H1 (cell line): Measurements from ENCODE around the gene RFT1. TPM values are rescaled to one million over a fixed set of nuclear protein-coding genes. Genes with fewer than 3 reads are reported as not detected.

ENCODE experiments used
- CTCF ChIA-PET: fragments of 300-600 bp; sonication (Branson Sonifier 250); formaldehyde crosslinking; loops from one replicate; lab custom pipeline; 2021; ENCODE audit not compliant: partially characterized antibody; lab: Charles Lee
- POLR2A ChIA-PET: fragments of 300-600 bp; sonication (Branson Sonifier 250); formaldehyde crosslinking; loops from one replicate; lab custom pipeline; 2021; ENCODE audit warnings: inconsistent platforms; ENCODE audit not compliant: partially characterized antibody; lab: Charles Lee
- DNase-seq, 2 experiments: peaks; one replicate each; pipeline versions ENCODE4 v3.0.0 to v3.0.0-alpha.2; 2010 to 2022; ENCODE audit warnings: low spot score in 2 of 2, low read depth in 1 of 2, mixed read lengths in 1 of 2
- FAIRE-seq: peaks from 2 replicates; lab custom pipeline; 2011; peaks lifted over from hg19 to GRCh38; lab: Jason Lieb, UNC
- H2AFZ ChIP-seq: 2 replicates; pipeline ENCODE4 v1.8.1; 2012; ENCODE audit warnings: low read length, inconsistent platforms
- H2AK5ac ChIP-seq: 2 replicates; pipeline ENCODE4 v1.6.1; 2013; ENCODE audit warnings: low read depth, low read length
- H2BK120ac ChIP-seq: replicated peaks from 2 replicates; pipeline ENCODE3; 2013; ENCODE audit warnings: low read depth, low read length, inconsistent platforms
- H2BK12ac ChIP-seq: 2 replicates; pipeline ENCODE4 v1.6.1; 2013; ENCODE audit warnings: low read depth, low read length
- H2BK15ac ChIP-seq: 2 replicates; pipeline ENCODE4 v1.6.1; 2013; ENCODE audit warnings: low read length
- H2BK20ac ChIP-seq: 2 replicates; pipeline ENCODE4 v1.6.1; 2013; ENCODE audit warnings: low read length
- H2BK5ac ChIP-seq: 2 replicates; pipeline ENCODE4 v1.6.1; 2013; ENCODE audit warnings: low read depth, low read length
- H3K14ac ChIP-seq: 2 replicates; pipeline ENCODE4 v1.6.1; 2013; ENCODE audit warnings: inconsistent platforms; ENCODE audit not compliant: insufficient read length
- H3K18ac ChIP-seq: 2 replicates; pipeline ENCODE4 v1.6.1; 2013; ENCODE audit warnings: low read length; ENCODE audit errors: extremely low read depth
- H3K23ac ChIP-seq: 2 replicates; pipeline ENCODE4 v1.6.1; 2013; ENCODE audit warnings: inconsistent platforms; ENCODE audit not compliant: insufficient read length
- H3K23me2 ChIP-seq: 2 replicates; pipeline ENCODE4 v1.6.1; 2013; ENCODE audit warnings: low read depth, low read length
- H3K27ac ChIP-seq: 2 replicates; pipeline ENCODE4 v1.6.1; 2011; ENCODE audit warnings: low read depth, low read length, inconsistent platforms
- H3K27me3 ChIP-seq, 4 experiments: replicated peaks in 1 of 4; 1 replicate in 1 of 4; 2 replicates in 3 of 4; pipeline versions ENCODE4 v1.6.1 to v1.8.1; 2011 to 2013; ENCODE audit warnings: low read length in 3 of 4, mild to moderate bottlenecking in 3 of 4, inconsistent platforms in 2 of 4, mixed read lengths in 2 of 4, moderate library complexity in 1 of 4; ENCODE audit not compliant: control insufficient read depth in 3 of 4, insufficient read depth in 3 of 4; ENCODE audit errors: extremely low read depth in 1 of 4
- H3K36me3 ChIP-seq, 4 experiments: 2 replicates each; pipeline versions ENCODE4 v1.6.1 to v1.8.1; 2011 to 2013; ENCODE audit warnings: mild to moderate bottlenecking in 4 of 4, low read length in 3 of 4, moderate library complexity in 2 of 4, control low read depth in 1 of 4, inconsistent platforms in 1 of 4; ENCODE audit not compliant: insufficient read depth in 4 of 4, control insufficient read depth in 2 of 4
- H3K4ac ChIP-seq: replicated peaks from 2 replicates; pipeline ENCODE3; 2013; ENCODE audit warnings: low read length, low read depth, mixed read lengths, inconsistent platforms; ENCODE audit not compliant: insufficient read length
- H3K4me1 ChIP-seq, 4 experiments: replicated peaks in 1 of 4; 1 replicate in 1 of 4; 2 replicates in 3 of 4; pipeline versions ENCODE4 v1.6.1 to v1.8.1; 2011 to 2013; ENCODE audit warnings: low read length in 3 of 4, inconsistent platforms in 2 of 4, mixed read lengths in 1 of 4; ENCODE audit not compliant: insufficient read depth in 4 of 4, control insufficient read depth in 3 of 4
- H3K4me2 ChIP-seq, 2 experiments: 2 replicates each; pipeline versions ENCODE4 v1.6.1 to v1.8.1; 2011 to 2013; ENCODE audit warnings: low read depth in 2 of 2, low read length in 2 of 2, control low read depth in 1 of 2, inconsistent platforms in 1 of 2, mild to moderate bottlenecking in 1 of 2; ENCODE audit not compliant: insufficient read depth in 1 of 2
- H3K4me3 ChIP-seq, 4 experiments: fragments of 200-600, 300-600 bp in 1 of 4; sonication (generic), shearing (Covaris generic), sonication (Bioruptor Twin) in 1 of 4; 2 replicates each; pipeline versions ENCODE4 v1.5.1 to v1.8.1; 2011 to 2016; ENCODE audit warnings: low read length in 4 of 4, low read depth in 3 of 4, control low read depth in 2 of 4, inconsistent platforms in 2 of 4, mild to moderate bottlenecking in 2 of 4, mixed read lengths in 1 of 4, moderate library complexity in 1 of 4; ENCODE audit not compliant: insufficient read depth in 2 of 4; ENCODE audit errors: extremely low read depth in 1 of 4
- H3K56ac ChIP-seq: replicated peaks from 2 replicates; pipeline ENCODE3; 2013; ENCODE audit warnings: low read depth, mild to moderate bottlenecking, mixed read lengths, low read length, inconsistent platforms; ENCODE audit not compliant: insufficient read length
- H3K79me1 ChIP-seq: 2 replicates; pipeline ENCODE4 v1.6.1; 2013; ENCODE audit warnings: low read depth, low read length, control low read depth
- H3K79me2 ChIP-seq, 2 experiments: 2 replicates each; pipeline versions ENCODE4 v1.6.1 to v1.8.1; 2012 to 2013; ENCODE audit warnings: low read length in 2 of 2, mild to moderate bottlenecking in 2 of 2, inconsistent platforms in 1 of 2; ENCODE audit not compliant: insufficient read depth in 2 of 2, control insufficient read depth in 1 of 2
- H3K9ac ChIP-seq, 4 experiments: replicated peaks in 1 of 4; 1 replicate in 1 of 4; 2 replicates in 3 of 4; pipeline versions ENCODE4 v1.6.1 to v1.8.1; 2011 to 2013; ENCODE audit warnings: low read depth in 3 of 4, low read length in 3 of 4, control low read depth in 2 of 4, mild to moderate bottlenecking in 2 of 4, moderate library complexity in 2 of 4, inconsistent platforms in 1 of 4; ENCODE audit errors: extremely low read depth in 1 of 4
- H3K9me3 ChIP-seq, 2 experiments: 2 replicates each; pipeline versions ENCODE4 v1.6.1 to v1.8.1; 2012 to 2013; ENCODE audit warnings: mild to moderate bottlenecking in 2 of 2, moderate library complexity in 2 of 2, control low read depth in 1 of 2, inconsistent platforms in 1 of 2, low read depth in 1 of 2, low read length in 1 of 2, mixed read lengths in 1 of 2; ENCODE audit not compliant: insufficient read depth in 2 of 2
- H4K20me1 ChIP-seq, 2 experiments: replicated peaks in 1 of 2; 2 replicates each; pipeline versions ENCODE3 to v1.8.1; 2011 to 2013; ENCODE audit warnings: inconsistent platforms in 2 of 2, low read length in 2 of 2, mild to moderate bottlenecking in 1 of 2; ENCODE audit not compliant: insufficient read depth in 2 of 2, control insufficient read depth in 1 of 2
- H4K5ac ChIP-seq: 2 replicates; pipeline ENCODE4 v1.6.1; 2013; ENCODE audit warnings: low read length, low read depth, mixed read lengths, inconsistent platforms; ENCODE audit not compliant: insufficient read length
- H4K8ac ChIP-seq: 2 replicates; pipeline ENCODE4 v1.8.0; 2013; ENCODE audit warnings: mild to moderate bottlenecking, moderate library complexity, low read length, inconsistent platforms; ENCODE audit not compliant: insufficient read depth; ENCODE audit errors: extremely low read depth
- H4K91ac ChIP-seq: replicated peaks from 2 replicates; pipeline ENCODE3; 2013; ENCODE audit warnings: low read length, mixed read lengths, inconsistent platforms; ENCODE audit not compliant: insufficient read length
- BCL11A ChIP-seq, 2 experiments: IDR thresholded peaks; one replicate each; pipeline ENCODE4 v1.6.1; 2011; ENCODE audit warnings: low read depth in 2 of 2, low read length in 2 of 2, mild to moderate bottlenecking in 2 of 2
- EP300 ChIP-seq, 2 experiments: IDR thresholded peaks; 1 replicate in 1 of 2; 2 replicates in 1 of 2; pipeline ENCODE4 v1.6.1; 2011 to 2012; ENCODE audit warnings: low read depth in 2 of 2, low read length in 2 of 2, mild to moderate bottlenecking in 2 of 2, borderline replicate concordance in 1 of 2, inconsistent platforms in 1 of 2, moderate library complexity in 1 of 2
- GABPA ChIP-seq: IDR thresholded peaks from 2 replicates; pipeline ENCODE4 v1.6.1; 2011; ENCODE audit warnings: mild to moderate bottlenecking, low read length, moderate library complexity, borderline replicate concordance; ENCODE audit not compliant: insufficient read depth
- HDAC2 ChIP-seq, 2 experiments: fragments of 300-600 bp in 1 of 2; sonication (generic) in 1 of 2; IDR thresholded peaks; 2 replicates each; pipeline ENCODE4 v1.6.1; 2011 to 2012; ENCODE audit warnings: low read depth in 2 of 2, low read length in 2 of 2, mild to moderate bottlenecking in 2 of 2, moderate library complexity in 2 of 2, borderline replicate concordance in 1 of 2, inconsistent platforms in 1 of 2
- SIN3A ChIP-seq, 2 experiments: IDR thresholded peaks in 1 of 2; conservative IDR thresholded peaks in 1 of 2; 2 replicates each; pipeline ENCODE4 v1.6.1; 2011 to 2012; ENCODE audit warnings: low read length in 2 of 2, improper control_type of control experiment in 1 of 2, low read depth in 1 of 2, mild to moderate bottlenecking in 1 of 2
- TBP ChIP-seq: IDR thresholded peaks from 2 replicates; pipeline ENCODE4 v1.6.1; 2011; ENCODE audit warnings: low read depth, low read length, improper control_type of control experiment
- WGBS, 2 experiments: shearing (Covaris generic) in 1 of 2; methylation state at CpG; one replicate each; pipeline versions ENCODE4 v1.1.6 to v1.1.7; 2013 to 2015; ENCODE audit warnings: low lambda C conversion rate in 2 of 2, mixed read lengths in 2 of 2, inconsistent platforms in 1 of 2, low coverage in 1 of 2, missing lambda C conversion rate in 1 of 2; ENCODE audit not compliant: insufficient replicate concordance in 2 of 2, insufficient coverage in 1 of 2, insufficient read length in 1 of 2; ENCODE audit errors: extremely low coverage in 1 of 2, missing lambda C conversion rate in 1 of 2; 5-methylcytosine and 5-hydroxymethylcytosine counted together
- polyA plus RNA-seq, 7 experiments: library from polyadenylated mRNA; depleted of rRNA in 3 of 7; stranded (reverse) in 5 of 7; unstranded in 2 of 7; fragments of >200 nt in 5 of 7; fragments of 200-250 nt in 2 of 7; gene quantifications; 1 replicate in 5 of 7; 2 replicates in 1 of 7; 4 replicates in 1 of 7; pipeline versions ENCODE4 v1.2.1 to v1.2.3, GENCODE V29; 2011 to 2013; ENCODE audit warnings: missing spikeins in 2 of 7, mixed read lengths in 2 of 7
- total RNA-seq: library from RNA; stranded (reverse); fragmentation: NEBNext Ultra II Directional; extraction: Animal tissue kit (Norgen Biotek cat#: 25700); gene quantifications from 2 replicates; pipeline ENCODE4 v1.2.1, GENCODE V29; 2021
- TF ChIP-seq, protein P1 (sequence below): IDR thresholded peaks from 2 replicates; pipeline ENCODE4 v1.6.1; 2012; ENCODE audit warnings: inconsistent platforms
- TF ChIP-seq, protein P2 (sequence below): IDR thresholded peaks from 2 replicates; pipeline ENCODE4 v1.6.1; 2011; ENCODE audit warnings: low read length, improper control_type of control experiment

RFT1 gene
- total and polyA plus RNA-seq, 2 of the 8 experiments (the other 6 are each of a cell fraction or from before 2014, with no cell fraction given): 27.7 to 42.4 TPM

DNA sequence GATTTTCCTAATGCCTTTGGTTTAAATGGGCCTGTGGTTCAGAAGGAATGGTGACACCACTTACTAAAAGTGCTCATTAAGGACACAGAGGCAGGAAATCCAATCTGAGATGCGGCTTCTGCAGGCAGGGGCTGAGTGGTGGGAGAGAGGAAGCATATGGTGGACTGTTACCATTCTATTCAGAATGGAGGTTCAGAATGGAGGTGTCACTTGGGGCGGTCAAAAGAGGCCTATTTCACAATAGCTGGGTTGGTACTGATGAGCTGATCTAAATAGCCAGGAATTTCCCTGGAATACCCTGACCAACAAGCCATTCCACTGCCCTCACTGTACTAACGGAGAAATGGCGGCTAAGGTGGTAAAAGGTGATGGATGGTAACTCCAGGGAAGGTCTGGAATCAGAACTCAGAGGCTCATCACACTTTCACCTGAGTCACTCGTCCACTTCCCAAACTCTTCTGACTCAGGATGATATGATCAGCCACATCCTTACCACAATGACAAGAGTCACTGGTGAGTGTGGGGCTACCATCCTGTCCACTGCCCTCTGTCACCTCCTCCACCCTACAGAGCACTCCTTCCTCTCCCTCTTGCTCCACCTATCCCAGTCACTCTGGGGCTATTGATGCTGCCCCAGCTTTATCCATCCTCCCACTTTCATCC lies 15.7 kb downstream of the RFT1 start:
- H2BK20ac ChIP-seq: no peak overlapping the region
- POLR2A ChIA-PET: interaction anchor here (1.0 to 1.7 kb wide), 5 partner anchors 10 to 110 kb away, joined by 3 to 7 read pairs (median 3); partner anchors contain the start of gene RFT1
- no peak overlapping the region for H3K9ac ChIP-seq
- H3K4me3 ChIP-seq: no peak overlapping the region
- H3K23me2 ChIP-seq: no peaks in the 10 kb centered on the region; the same call in 1 of the 2 replicates
- no peaks in the 10 kb centered on the region for H3K27me3 ChIP-seq
- no peaks in the 10 kb centered on the region for H3K79me1 ChIP-seq
- no peak overlapping the region for H2AK5ac ChIP-seq
- DNase-seq: no peak
- no peak for FAIRE-seq
- CTCF ChIA-PET: interaction anchor here (0.7 to 7.3 kb wide), 43 partner anchors 8 to 1696 kb away, joined by 3 to 122 read pairs (median 5); partner anchors contain the start of genes PRKCD and RFT1
- H3K36me3 ChIP-seq: peaks cover 3 to 25% (median 16%) of the 10 kb centered on the region in 4 experiments
- H3K18ac ChIP-seq: no peak overlapping the region
- no peak overlapping the region for H2BK15ac ChIP-seq
- H2BK120ac ChIP-seq: no peak overlapping the region
- no peak overlapping the region for H3K4me2 ChIP-seq
- TF ChIP-seq EP300 (IDR thresholded peaks at IDR 0.05; ENCODE audit: borderline replicate concordance in 1 of 2, low read depth in 2 of 2, low read length in 2 of 2) (no peak), TBP (no peak), BCL11A (IDR thresholded peaks at IDR 0.05; ENCODE audit: low read depth in 2 of 2, low read length in 2 of 2) (no peak), GABPA (no peak), SIN3A (conservative IDR thresholded peaks at IDR 0.05 in 1 of 2, IDR thresholded peaks at IDR 0.05 in 1 of 2; ENCODE audit: low read depth in 1 of 2, low read length in 2 of 2) (no peak), HDAC2 (IDR thresholded peaks at IDR 0.05; ENCODE audit: borderline replicate concordance in 1 of 2, low read depth in 2 of 2, low read length in 2 of 2) (no peak)
- TF ChIP-seq, protein P1, sequence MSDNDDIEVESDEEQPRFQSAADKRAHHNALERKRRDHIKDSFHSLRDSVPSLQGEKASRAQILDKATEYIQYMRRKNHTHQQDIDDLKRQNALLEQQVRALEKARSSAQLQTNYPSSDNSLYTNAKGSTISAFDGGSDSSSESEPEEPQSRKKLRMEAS: no peak
- TF ChIP-seq, protein P2, sequence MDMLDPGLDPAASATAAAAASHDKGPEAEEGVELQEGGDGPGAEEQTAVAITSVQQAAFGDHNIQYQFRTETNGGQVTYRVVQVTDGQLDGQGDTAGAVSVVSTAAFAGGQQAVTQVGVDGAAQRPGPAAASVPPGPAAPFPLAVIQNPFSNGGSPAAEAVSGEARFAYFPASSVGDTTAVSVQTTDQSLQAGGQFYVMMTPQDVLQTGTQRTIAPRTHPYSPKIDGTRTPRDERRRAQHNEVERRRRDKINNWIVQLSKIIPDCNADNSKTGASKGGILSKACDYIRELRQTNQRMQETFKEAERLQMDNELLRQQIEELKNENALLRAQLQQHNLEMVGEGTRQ: no peak
- H4K91ac ChIP-seq: no peak overlapping the region
- H3K23ac ChIP-seq: no peak overlapping the region
- H3K4ac ChIP-seq: no peak overlapping the region
- no peak overlapping the region for H3K56ac ChIP-seq
- no peak overlapping the region for H2BK12ac ChIP-seq
- H4K5ac ChIP-seq: no peak overlapping the region
- 90% methylated on average over 5 of the region's 5 CpGs; no CpG with 5 or more reads in 1 of the 2 experiments for WGBS, 2 experiments
- H3K27ac ChIP-seq: no peak overlapping the region
- no peaks in the 10 kb centered on the region for H3K4me1 ChIP-seq
- no peaks in the 10 kb centered on the region for H3K9me3 ChIP-seq
- H2AFZ ChIP-seq: no peak overlapping the region
- no peak overlapping the region for H4K8ac ChIP-seq
- no peak overlapping the region for H2BK5ac ChIP-seq
- H4K20me1 ChIP-seq: peaks cover 2 to 3% of the 10 kb centered on the region in 2 experiments
- H3K79me2 ChIP-seq: no peaks in the 10 kb centered on the region
- no peak overlapping the region for H3K14ac ChIP-seq
